ENCODE data around the gene PTPA. TPM values are rescaled to one million over a fixed set of nuclear protein-coding genes. Genes with fewer than 3 reads are reported as not detected.

PTPA gene
- total and polyA plus RNA-seq, 2 donors (not counting 3 experiments of a cell fraction or from before 2014, with no cell fraction given) = 97.7 to 121 TPM

DNA sequence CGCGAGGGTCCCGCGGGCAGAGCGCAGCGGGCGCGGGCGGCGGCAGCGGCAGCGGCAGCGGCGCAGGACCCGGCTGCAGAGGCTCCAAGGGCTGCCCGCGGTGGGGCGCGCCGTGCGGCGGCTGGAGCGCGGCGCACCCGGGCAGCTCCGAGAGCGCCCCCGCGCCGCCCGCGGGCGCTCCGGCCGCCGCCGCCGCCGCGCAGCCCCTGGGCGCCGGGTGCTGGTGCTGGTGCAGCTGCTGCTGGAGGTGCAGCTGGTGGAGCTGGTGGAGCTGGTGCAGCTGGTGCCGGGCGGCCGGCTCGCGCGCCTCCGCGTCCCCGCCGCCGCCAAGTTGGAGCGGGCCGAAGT, 66.2 kb downstream of the PTPA start:
- Histone ChIP-seq H3K79me2 (ENCODE audit: control insufficient read depth, insufficient read depth, low read length) (peaks cover 13% of the 10 kb centered on the region), H3K9me1 (replicated peaks; ENCODE audit: control insufficient read depth, extremely low read depth, insufficient read depth, low read length) (no peaks in the 10 kb centered on the region), H3K9me3 (replicated peaks; ENCODE audit: control insufficient read depth, insufficient read depth, low read length) (no peaks in the 10 kb centered on the region), H3K27me3 (ENCODE audit: control insufficient read depth in 2 of 2, insufficient read depth in 2 of 2, low read length in 2 of 2) (no peaks in the 10 kb centered on the region), H3K36me3 (ENCODE audit: control insufficient read depth in 2 of 2, extremely low read depth in 1 of 2, insufficient read depth in 2 of 2, low read length in 2 of 2) (no peaks in the 10 kb centered on the region), H3K4me1 (ENCODE audit: control insufficient read depth, extremely low read depth, insufficient read depth, low read length) (peaks cover 21% of the 10 kb centered on the region), H4K20me1 (replicated peaks; ENCODE audit: control insufficient read depth, extremely low read depth, insufficient read depth, low read length) (no peaks in the 10 kb centered on the region), H3K4me2 (ENCODE audit: insufficient read depth, low read length) (peak overlapping the region; percentile 61), H3K27ac (ENCODE audit: insufficient read depth, low read depth, low read length) (no peak overlapping the region), H3K4me3 (replicated peaks in 1 of 3; ENCODE audit: insufficient read depth in 1 of 3, low read depth in 1 of 3, low read length in 3 of 3) (peak overlapping the region; percentile 73 to 79 (median 77)), H2AFZ (ENCODE audit: low read depth, low read length) (no peak overlapping the region), H3K9ac (replicated peaks; ENCODE audit: extremely low read depth, insufficient read depth, low read length) (peak overlapping the region; percentile 60)
- DNase-seq (ENCODE audit: low read depth, low spot score) (no peak), FAIRE-seq (no peak)
- ChIA-PET POLR2A (interaction anchor here (1.0 to 5.6 kb wide), 19 partner anchors 9 to 449 kb away, joined by 3 to 39 read pairs (median 5); partner anchors contain the start of genes C9orf50 and NTMT1), CTCF (interaction anchor here (0.6 to 9.3 kb wide), 6 partner anchors 11 to 449 kb away, joined by 3 to 287 read pairs (median 3); partner anchors contain the start of gene NTMT1)
- dilution Hi-C loops (cut with MboI; ENCODE audit: extremely low pct_ligation_motif_present, low sequenced_read_pairs) = no loop called here
- TF ChIP-seq JUN (IDR thresholded peaks at IDR 0.05; ENCODE audit: borderline replicate concordance, insufficient read depth, insufficient read length, low read depth) (no peak), FOS (IDR thresholded peaks at IDR 0.05; ENCODE audit: borderline replicate concordance, insufficient read depth, low read length) (no peak), GATA2 (IDR thresholded peaks at IDR 0.05; ENCODE audit: insufficient read depth, insufficient read length, low read depth, low read length) (no peak), POLR2A (IDR thresholded peaks at IDR 0.05; ENCODE audit: low read depth, low read length) (no peak), MYC (IDR thresholded peaks at IDR 0.05; ENCODE audit: low read depth, low read length) (no peak), EZH2 (IDR thresholded peaks at IDR 0.05; ENCODE audit: borderline replicate concordance, low read depth, low read length, severe bottlenecking) (no peak)
- TF ChIP-seq, protein P1, sequence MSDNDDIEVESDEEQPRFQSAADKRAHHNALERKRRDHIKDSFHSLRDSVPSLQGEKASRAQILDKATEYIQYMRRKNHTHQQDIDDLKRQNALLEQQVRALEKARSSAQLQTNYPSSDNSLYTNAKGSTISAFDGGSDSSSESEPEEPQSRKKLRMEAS (IDR thresholded peaks at IDR 0.05; ENCODE audit: insufficient read depth, insufficient read length) = no peak
- TF ChIP-seq, protein P2, sequence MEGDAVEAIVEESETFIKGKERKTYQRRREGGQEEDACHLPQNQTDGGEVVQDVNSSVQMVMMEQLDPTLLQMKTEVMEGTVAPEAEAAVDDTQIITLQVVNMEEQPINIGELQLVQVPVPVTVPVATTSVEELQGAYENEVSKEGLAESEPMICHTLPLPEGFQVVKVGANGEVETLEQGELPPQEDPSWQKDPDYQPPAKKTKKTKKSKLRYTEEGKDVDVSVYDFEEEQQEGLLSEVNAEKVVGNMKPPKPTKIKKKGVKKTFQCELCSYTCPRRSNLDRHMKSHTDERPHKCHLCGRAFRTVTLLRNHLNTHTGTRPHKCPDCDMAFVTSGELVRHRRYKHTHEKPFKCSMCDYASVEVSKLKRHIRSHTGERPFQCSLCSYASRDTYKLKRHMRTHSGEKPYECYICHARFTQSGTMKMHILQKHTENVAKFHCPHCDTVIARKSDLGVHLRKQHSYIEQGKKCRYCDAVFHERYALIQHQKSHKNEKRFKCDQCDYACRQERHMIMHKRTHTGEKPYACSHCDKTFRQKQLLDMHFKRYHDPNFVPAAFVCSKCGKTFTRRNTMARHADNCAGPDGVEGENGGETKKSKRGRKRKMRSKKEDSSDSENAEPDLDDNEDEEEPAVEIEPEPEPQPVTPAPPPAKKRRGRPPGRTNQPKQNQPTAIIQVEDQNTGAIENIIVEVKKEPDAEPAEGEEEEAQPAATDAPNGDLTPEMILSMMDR (IDR thresholded peaks at IDR 0.05; ENCODE audit: extremely low read depth in 1 of 2, insufficient read depth in 1 of 2, low read depth in 1 of 2, low read length in 2 of 2) = no peak
- BruUV-seq (replicated peaks) = no TSS peak
- intact Hi-C loops (cut with micrococcal nuclease) = loop anchor here (2.0 to 5.0 kb wide), 2 partner anchors 145 to 391 kb away; no protein-coding TSS in a partner anchor

All from endothelial cell of umbilical vein (primary cell).